Neural progenitor cell (in vitro differentiated cells): ENCODE data around the gene INTS4.

Source experiments
- CTCF ChIP-seq: fragments of 200-600 bp; sonication (generic); IDR thresholded peaks from 2 replicates; pipeline ENCODE4 v1.5.1; 2017; ENCODE audit warnings: antibody characterized with exemption, mild to moderate bottlenecking
- EZH2 ChIP-seq: fragments of 200-600 bp; sonication (generic); IDR thresholded peaks from 2 replicates; pipeline ENCODE4 v1.6.1; 2017; ENCODE audit warnings: antibody characterized with exemption, mild to moderate bottlenecking, moderate library complexity
- EZH2phosphoT487 ChIP-seq: fragments of 200-600 bp; sonication (generic); IDR thresholded peaks from 2 replicates; pipeline ENCODE4 v1.6.1; 2017; ENCODE audit warnings: antibody characterized with exemption

GRCh38 chr11:78019808-78020207, 25.3 kb upstream of the INTS4 start:
- TF ChIP-seq CTCF = no peak
- TF ChIP-seq EZH2 = no peak
- no peak for TF ChIP-seq EZH2phosphoT487
